GM21360 (cell line): ENCODE results near the gene ACYP2.
A peak's percentile ranks its signal among the peaks of the same experiment; 100 is the strongest.
"Not testable (repeated sequence)": the region's sequence is repeated elsewhere in the genome, so short reads cannot be mapped to it uniquely, and the experiment has no call there.

Source experiments
- ATAC-seq: cut with Tn5 transposase; IDR thresholded peaks from one replicate; pipeline ENCODE4 v1.9.1; 2021; ENCODE audit warnings: mild to moderate bottlenecking, moderate library complexity; ENCODE audit not compliant: unreplicated experiment

Gene ACYP2

GRCh38 chr2:54115284-54116137, at the start of gene ACYP2:
Gene ACYP2 (plus strand): TSS chr2:54115615.
- ATAC-seq = peak; percentile 85

DNA sequence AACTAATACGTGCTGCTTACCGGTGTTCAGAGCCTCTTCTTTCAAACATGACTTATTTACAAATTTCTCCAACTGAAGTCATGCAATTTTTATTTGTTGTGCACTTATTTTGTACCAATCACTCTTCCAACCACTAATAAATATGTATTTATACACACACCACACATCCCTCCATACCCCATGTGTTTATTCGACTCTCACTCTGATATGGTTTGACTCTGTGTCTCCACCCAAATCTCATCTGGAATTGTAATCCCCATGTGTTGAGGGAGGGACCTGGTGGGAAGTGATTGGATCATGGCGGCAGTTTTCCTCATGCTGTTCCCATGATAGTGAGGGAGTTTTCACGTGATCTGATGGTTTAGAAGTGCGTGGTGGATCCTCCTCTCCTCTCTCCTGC, 49.5 kb upstream of the ACYP2 start:
- no peak for ATAC-seq

DNA sequence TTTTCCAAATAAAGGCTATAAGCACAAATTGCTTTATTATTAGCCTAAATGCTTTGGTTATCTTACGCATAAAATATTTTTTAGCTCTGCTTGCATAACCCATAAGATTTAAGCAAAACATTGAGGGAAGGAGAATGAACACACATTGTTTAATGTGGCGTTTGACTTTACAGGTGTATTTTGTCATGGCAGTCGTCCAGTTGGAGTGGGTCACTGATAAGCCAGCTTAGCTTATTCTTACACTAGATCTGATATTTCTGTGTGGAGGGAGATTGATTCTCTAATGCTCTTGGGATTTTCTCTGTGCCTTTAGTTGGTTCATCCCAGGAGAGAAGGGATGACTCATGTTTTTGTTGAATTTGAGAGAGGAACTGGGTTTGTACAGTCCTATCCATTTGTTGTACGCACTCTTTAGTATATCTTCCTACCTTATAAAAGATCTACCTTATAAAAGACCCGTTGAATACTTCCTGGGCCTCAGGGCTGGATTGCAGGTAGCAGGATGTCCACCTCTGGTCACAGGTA, 47.5 kb upstream of the ACYP2 start:
- ATAC-seq = no peak

- ATAC-seq = not testable (repeated sequence)
These were observed 42.9 kb upstream of the ACYP2 start for GRCh38 chr2:54072483-54072882.

DNA sequence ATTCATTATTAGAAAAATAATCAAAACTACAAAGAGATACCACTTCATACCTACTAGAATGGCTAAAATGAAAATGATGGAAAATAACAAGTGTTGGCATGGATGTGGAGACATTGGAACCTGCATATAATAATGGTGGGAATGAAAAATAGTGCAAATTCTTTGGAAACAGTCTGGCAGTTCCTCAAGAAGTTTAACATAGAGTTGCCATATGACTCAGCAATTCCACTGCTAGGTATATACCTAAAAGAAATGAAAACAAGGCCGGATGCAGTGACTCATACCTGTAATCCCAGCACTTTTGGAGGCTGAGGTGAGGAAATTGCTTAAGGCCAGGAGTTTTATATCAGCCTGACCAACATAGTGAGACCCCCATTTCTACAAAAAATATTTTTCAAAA, 41.6 kb upstream of the ACYP2 start:
- ATAC-seq = no peak

DNA sequence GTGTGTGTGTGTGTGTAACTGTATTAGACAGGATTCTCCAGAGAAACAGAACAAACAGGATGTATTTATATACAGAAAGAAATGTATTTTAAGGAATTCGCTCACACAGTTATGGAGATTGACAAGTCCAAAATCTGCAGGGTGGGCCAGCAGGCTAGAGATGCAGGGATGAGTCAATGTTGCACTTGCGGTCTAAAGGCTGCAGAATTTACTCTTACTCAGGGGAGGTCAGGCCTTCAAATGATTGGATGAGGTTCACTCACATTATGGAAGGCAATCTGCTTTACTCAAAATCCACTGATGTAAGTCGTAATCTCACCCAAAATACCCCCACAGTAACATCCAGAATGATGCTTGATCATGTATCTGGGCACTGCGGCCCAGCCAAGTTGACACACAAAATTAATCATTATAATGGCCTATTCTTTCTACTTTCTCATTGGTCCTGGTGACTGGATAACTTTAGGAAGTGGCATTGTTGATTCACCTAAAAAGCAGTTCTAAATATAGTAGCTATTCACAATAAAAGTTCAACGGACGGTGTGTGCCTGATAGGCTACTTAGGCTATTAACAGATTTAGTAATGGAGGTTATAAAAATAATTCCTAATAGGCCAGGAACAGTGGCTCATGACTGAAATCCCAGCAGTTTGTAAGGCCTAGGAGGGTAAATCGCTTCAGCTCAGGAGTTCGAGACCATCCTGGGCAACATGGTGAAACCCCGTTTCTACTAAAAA, 40.6 kb upstream of the ACYP2 start:
- ATAC-seq = no peak

- no peak for ATAC-seq
These were observed 38.8 kb upstream of the ACYP2 start for GRCh38 chr2:54076586-54076985.

DNA sequence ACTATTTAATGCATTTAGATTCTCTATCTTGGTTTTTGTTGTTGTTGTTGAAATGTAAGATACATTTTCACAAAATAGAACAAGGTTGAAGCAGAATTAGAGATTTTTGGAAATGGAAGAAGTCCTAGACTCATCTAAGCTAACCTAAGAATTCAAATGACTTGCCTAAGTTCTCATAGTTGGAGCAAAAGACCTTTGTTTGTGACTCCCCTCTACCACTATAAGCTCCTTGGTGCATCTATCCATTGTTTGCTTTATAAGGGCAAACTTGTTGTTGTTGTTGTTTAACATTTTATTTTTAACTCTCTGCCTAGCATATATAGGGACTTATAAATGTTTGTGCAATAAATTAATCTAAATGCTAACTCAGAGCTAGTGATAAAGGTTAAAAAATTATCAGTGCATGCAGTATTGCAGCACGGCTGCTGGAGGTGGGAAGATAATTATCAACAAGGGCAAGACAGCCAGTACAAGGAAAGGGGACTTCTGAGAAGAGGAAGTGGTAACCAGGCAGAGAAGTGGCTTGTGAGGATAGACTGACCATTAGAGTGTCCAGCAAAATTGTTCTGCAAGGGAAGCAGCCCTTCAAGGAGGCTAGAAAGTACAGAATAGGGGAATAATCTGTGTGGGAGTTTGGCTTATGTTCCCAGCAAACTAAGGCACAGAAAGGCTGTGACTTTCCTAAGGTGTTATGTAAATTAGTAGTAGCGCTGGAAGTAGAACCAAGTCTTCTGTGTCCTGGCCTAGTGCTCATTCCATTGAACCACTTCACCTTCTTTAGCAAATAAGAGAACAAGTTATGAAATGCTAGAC, 38.1 kb upstream of the ACYP2 start:
- no peak for ATAC-seq

DNA sequence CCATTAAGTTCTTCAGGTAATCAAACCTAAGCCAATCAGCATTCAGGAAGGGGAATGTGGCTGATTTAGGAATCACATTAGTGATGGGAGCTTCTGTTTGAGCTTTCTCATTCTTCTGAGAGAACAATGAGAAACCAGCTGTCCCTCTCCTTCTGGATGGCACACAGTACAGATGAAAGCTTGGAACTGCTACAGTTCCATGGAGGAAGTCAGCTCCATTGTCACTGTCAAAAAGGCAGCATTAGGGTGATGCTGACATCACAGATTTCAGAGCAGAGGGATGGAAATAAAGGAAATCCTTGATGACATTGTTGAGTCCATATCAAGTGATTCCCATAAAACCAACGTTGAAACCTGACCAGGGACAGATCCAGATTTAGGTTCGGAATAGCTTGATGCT, 36.1 kb upstream of the ACYP2 start:
- ATAC-seq = no peak

DNA sequence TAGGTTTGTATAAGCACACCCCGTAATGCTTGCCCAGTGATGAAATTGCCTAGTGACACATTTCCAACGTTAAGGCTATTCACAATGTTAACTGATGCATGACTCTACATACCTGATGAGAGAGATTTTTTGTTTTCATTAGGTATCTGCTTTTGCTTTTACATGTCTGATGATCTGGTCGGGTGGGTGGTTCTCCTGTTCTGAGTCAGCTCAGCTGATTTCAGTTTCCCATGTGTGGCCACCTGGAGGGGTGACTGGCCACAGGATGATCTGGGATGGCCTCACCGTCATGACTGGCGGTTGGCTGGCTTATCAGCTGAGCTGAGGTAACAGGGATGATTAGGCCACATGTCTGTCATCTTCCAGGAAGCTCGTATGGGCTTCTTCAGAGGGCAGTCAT, 33.8 kb upstream of the ACYP2 start:
- ATAC-seq = peak; percentile 98

DNA sequence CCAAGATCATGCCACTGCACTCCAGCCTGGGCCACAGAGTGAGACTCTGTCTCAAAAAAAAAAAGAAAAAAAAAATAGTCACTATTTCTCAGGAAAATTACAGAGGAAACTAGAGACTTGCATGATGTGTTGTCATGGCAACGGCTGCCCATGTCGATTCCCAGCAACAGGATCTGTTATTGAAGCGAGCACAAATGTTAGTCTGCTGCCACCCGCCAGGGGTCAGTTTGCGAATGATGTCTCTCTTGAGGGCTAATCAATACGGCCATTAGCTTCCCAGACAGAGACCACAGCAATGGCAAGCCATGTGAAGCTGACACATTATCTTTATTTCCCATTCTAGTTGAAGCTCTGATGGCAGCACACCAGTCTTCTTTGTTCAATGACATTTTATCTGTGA, 32.4 kb upstream of the ACYP2 start:
- no peak for ATAC-seq

DNA sequence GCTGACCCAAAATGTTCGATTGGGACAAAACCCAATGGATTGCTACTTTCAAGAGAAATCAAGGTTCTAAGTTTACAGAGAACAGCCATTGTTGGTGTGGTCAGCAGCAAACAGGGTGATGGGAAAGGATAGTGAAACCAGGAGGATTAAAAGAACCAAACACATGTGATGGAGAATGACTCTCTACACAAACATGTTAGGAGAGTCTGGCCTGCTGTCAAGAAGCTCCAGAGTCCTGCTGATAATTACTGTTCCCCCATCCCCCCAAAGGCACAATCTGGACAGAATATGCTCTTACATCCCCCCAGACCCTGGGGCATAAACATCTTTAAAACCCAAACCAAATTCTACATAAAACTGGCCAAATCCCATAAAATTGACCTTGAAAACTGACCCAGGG, 32.0 kb upstream of the ACYP2 start:
- no peak for ATAC-seq

- ATAC-seq = no peak
These were observed 30.8 kb upstream of the ACYP2 start for GRCh38 chr2:54084600-54084999.

GRCh38 chr2:54085069-54085468, 30.3 kb upstream of the ACYP2 start:
- no peak for ATAC-seq

DNA sequence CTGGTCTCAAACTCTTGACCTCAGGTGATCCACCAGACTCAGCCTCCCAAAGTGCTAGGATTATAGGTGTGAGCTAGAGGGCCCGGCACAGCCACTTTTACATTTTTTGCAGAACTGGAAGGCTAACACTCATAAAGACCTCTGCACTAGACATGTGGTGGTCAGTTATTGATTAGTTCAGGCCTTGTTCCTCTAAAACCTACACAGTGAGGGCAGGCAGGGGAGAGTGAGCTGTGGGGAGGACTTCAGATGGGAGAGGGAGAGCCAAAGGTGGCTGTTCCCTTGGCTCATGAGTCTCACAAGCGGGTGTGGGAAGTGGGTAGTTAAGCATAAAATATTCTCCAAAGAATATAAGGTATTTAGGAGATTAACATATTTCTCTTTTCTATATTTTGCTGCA, 29.3 kb upstream of the ACYP2 start:
- no peak for ATAC-seq

- no peak for ATAC-seq
These were observed 27.2 kb upstream of the ACYP2 start for GRCh38 chr2:54088191-54088634.

DNA sequence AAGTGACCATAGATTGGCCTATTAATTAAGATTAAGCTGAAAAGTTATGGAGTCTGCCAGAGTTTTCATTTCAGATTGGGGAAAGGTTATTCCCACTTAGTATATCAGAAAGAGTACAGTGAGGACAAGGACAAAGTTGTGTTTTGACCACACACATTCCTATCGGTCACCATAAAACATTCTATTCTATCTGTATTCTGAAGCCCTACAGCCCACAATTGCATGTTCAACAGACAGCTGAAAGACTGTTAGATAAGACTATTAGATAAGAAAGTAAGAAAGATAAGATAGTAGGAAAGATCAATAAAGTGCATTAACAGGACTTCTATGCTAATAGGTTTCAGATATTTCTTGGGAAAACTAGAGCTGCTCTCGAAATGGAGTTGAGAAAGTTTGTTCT, 26.7 kb upstream of the ACYP2 start:
- ATAC-seq = no peak

DNA sequence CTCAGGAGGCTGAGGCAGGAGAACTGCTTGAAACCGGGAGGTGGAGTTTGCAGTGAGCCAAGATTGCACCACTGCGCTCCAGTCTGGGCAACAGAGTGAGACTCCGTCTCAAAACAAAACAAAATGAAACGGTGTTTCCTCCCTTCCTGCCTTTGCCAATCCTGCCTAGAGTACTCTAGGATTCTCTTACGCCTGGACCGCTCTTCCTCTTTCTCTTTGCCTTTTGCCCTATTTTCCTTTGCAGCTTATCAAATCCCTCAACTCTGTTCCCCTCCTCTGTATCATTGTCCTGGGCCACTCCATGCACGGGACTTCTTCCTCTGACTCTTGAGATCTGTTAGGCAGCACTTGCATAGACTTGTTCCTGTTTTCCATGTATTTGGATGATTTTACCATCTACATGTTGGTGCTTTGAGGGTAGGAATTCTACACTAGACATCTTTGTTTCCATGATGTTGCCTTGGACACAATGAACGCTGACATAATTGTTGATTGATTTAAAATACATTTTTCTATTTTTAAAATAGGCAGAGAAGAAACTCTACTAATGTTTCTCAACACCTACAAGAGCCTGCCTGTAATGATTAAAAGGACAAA, 24.8 kb upstream of the ACYP2 start:
- no peak for ATAC-seq

GRCh38 chr2:54092940-54093339, 22.5 kb upstream of the ACYP2 start:
- ATAC-seq = peak; percentile 63

DNA sequence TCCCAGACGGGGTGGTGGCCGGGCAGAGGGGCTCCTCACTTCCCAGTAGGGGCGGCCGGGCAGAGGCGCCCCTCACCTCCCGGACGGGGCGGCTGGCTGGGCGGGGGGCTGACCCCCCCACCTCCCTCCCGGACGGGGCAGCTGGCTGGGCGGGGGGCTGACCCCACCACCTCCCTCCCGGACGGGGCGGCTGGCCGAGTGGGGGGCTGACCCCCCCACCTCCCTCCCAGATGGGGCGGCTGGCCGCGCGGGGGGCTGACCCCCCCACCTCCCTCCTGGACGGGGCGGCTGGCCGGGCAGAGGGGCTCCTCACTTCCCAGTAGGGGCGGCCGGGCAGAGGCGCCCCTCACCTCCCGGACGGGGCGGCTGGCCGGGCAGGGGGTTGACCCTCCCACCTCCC, 20.0 kb upstream of the ACYP2 start:
- not testable (repeated sequence) for ATAC-seq

DNA sequence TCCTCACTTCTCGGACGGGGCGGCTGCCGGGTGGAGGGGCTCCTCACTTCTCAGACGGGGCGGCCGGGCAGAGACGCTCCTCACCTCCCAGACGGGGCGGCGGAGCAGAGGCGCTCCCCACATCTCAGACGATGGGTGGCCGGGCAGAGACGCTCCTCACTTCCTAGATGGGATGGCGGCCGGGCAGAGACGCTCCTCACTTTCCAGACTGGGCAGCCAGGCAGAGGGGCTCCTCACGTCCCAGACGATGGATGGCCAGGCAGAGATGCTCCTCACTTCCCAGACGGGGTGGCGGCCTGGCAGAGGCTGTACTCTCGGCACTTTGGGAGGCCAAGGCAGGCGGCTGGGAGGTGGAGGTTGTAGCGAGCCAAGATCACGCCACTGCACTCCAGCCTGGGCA, 19.3 kb upstream of the ACYP2 start:
- not testable (repeated sequence) for ATAC-seq
